Measurements from ENCODE around the gene CFAP97D2. TPM values are rescaled to one million over a fixed set of nuclear protein-coding genes. Genes with fewer than 3 reads are reported as not detected.
"Not testable (repeated sequence)": the region's sequence is repeated elsewhere in the genome, so short reads cannot be mapped to it uniquely, and the experiment has no call there.

Gene CFAP97D2
- total and polyA plus RNA-seq, 2 experiments from 2014 or later: not detected

DNA sequence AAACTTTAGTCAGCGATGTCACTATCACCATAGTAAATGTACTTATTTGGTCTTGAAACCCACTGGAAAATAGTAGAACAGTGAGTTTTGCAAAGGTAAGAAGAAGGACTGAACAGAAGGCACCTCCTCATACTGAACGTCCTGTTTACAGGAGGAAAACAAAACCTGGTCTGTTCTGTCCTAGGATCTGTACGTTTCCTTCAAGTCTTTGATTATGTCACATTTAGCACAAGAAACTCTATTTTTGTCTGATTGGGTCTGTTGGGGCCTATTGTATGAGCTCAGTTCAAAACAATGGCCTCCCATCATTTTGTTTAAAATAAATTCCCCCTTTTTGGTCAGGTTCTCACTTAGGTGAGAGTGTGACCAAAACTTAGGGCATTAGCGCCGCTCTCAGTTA lies 11.2 kb upstream of the CFAP97D2 start:
- Histone ChIP-seq H2AFZ (no peak overlapping the region), H3K79me2 (no peaks in the 10 kb centered on the region), H3K4me2 (no peak overlapping the region), H3K4me1 (ENCODE audit: insufficient read depth) (no peaks in the 10 kb centered on the region), H4K20me1 (ENCODE audit: insufficient read depth, poor library complexity, severe bottlenecking) (no peaks in the 10 kb centered on the region), H3K9me2 (replicated peaks; ENCODE audit: insufficient read depth) (no peaks in the 10 kb centered on the region), H3K27ac (no peak overlapping the region), H3K9me3 (ENCODE audit: low read depth) (no peaks in the 10 kb centered on the region), H3K36me3 (replicated peaks; ENCODE audit: insufficient read depth, low read depth) (no peaks in the 10 kb centered on the region), H3K27me3 (no peaks in the 10 kb centered on the region), H3K4me3 (no peak overlapping the region)
- no peak for DNase-seq (ENCODE audit: low spot score)
- TF ChIP-seq EZH2 (IDR thresholded peaks at IDR 0.05; ENCODE audit: borderline replicate concordance) (no peak), EZH2phosphoT487 (IDR thresholded peaks at IDR 0.05; ENCODE audit: low read depth, severe bottlenecking, unreplicated experiment) (no peak)
- TF ChIP-seq, protein P1, sequence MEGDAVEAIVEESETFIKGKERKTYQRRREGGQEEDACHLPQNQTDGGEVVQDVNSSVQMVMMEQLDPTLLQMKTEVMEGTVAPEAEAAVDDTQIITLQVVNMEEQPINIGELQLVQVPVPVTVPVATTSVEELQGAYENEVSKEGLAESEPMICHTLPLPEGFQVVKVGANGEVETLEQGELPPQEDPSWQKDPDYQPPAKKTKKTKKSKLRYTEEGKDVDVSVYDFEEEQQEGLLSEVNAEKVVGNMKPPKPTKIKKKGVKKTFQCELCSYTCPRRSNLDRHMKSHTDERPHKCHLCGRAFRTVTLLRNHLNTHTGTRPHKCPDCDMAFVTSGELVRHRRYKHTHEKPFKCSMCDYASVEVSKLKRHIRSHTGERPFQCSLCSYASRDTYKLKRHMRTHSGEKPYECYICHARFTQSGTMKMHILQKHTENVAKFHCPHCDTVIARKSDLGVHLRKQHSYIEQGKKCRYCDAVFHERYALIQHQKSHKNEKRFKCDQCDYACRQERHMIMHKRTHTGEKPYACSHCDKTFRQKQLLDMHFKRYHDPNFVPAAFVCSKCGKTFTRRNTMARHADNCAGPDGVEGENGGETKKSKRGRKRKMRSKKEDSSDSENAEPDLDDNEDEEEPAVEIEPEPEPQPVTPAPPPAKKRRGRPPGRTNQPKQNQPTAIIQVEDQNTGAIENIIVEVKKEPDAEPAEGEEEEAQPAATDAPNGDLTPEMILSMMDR (IDR thresholded peaks at IDR 0.05; ENCODE audit: poor library complexity): no peak
- WGBS (ENCODE audit: low lambda C conversion rate, missing lambda C conversion rate): 97% methylated on average over 5 of the region's 5 CpGs

GRCh38 chr13:114173272-114173671 lies 5.8 kb upstream of the CFAP97D2 start:
- Histone ChIP-seq H2AFZ (no peak overlapping the region), H3K79me2 (no peaks in the 10 kb centered on the region), H3K27ac (peak overlapping the region; percentile 29), H4K20me1 (ENCODE audit: insufficient read depth, poor library complexity, severe bottlenecking) (no peaks in the 10 kb centered on the region), H3K9me2 (replicated peaks; ENCODE audit: insufficient read depth) (no peaks in the 10 kb centered on the region), H3K9me3 (ENCODE audit: low read depth) (no peaks in the 10 kb centered on the region), H3K4me1 (ENCODE audit: insufficient read depth) (no peaks in the 10 kb centered on the region), H3K4me3 (no peak overlapping the region), H3K27me3 (no peaks in the 10 kb centered on the region), H3K4me2 (no peak overlapping the region), H3K36me3 (replicated peaks; ENCODE audit: insufficient read depth, low read depth) (no peaks in the 10 kb centered on the region)
- 89% methylated on average over 3 of the region's 3 CpGs for WGBS (ENCODE audit: low lambda C conversion rate, missing lambda C conversion rate)
- no peak for DNase-seq (ENCODE audit: low spot score)
- TF ChIP-seq EZH2phosphoT487 (IDR thresholded peaks at IDR 0.05; ENCODE audit: low read depth, severe bottlenecking, unreplicated experiment) (no peak), EZH2 (IDR thresholded peaks at IDR 0.05; ENCODE audit: borderline replicate concordance) (no peak)
- TF ChIP-seq, protein P1 (IDR thresholded peaks at IDR 0.05; ENCODE audit: poor library complexity): no peak

DNA sequence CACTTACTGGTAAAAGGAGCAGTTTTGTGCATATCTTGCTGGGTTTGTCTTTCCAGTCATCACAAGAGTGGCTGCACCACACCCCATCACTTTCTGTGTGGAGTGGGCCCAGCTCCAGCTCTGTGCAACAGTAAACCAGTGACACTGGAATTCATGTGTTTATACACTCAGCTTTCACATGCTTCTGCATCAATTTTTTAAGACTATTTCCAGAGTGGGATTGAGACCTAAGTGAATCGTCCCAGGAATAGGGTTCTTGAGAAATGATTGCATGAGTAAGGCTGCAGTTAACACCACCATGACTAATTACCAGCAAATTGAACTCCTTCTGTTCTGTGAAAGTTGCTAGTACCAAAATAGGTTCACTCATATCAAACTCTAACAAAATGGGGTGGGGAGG lies 5.3 kb upstream of the CFAP97D2 start:
- Histone ChIP-seq H3K27ac (peak overlapping the region; percentile 29), H2AFZ (no peak overlapping the region), H3K9me3 (ENCODE audit: low read depth) (no peaks in the 10 kb centered on the region), H3K9me2 (replicated peaks; ENCODE audit: insufficient read depth) (no peaks in the 10 kb centered on the region), H3K36me3 (replicated peaks; ENCODE audit: insufficient read depth, low read depth) (no peaks in the 10 kb centered on the region), H3K4me1 (ENCODE audit: insufficient read depth) (no peaks in the 10 kb centered on the region), H4K20me1 (ENCODE audit: insufficient read depth, poor library complexity, severe bottlenecking) (no peaks in the 10 kb centered on the region), H3K27me3 (no peaks in the 10 kb centered on the region), H3K4me3 (no peak overlapping the region), H3K79me2 (no peaks in the 10 kb centered on the region), H3K4me2 (peak overlapping the region; percentile 33)
- TF ChIP-seq, protein P1 (IDR thresholded peaks at IDR 0.05; ENCODE audit: poor library complexity): no peak
- TF ChIP-seq EZH2 (IDR thresholded peaks at IDR 0.05; ENCODE audit: borderline replicate concordance) (no peak), EZH2phosphoT487 (IDR thresholded peaks at IDR 0.05; ENCODE audit: low read depth, severe bottlenecking, unreplicated experiment) (no peak)
- DNase-seq (ENCODE audit: low spot score): no peak
- WGBS (ENCODE audit: low lambda C conversion rate, missing lambda C conversion rate): 64% methylated on average over 1 of the region's 1 CpG

- peak overlapping the region; percentile 29 for H3K27ac ChIP-seq
- 47% methylated on average over 3 of the region's 3 CpGs for WGBS (ENCODE audit: low lambda C conversion rate, missing lambda C conversion rate)
- H3K4me1 ChIP-seq (ENCODE audit: insufficient read depth): no peaks in the 10 kb centered on the region
- H4K20me1 ChIP-seq (ENCODE audit: insufficient read depth, poor library complexity, severe bottlenecking): no peaks in the 10 kb centered on the region
- no peaks in the 10 kb centered on the region for H3K36me3 ChIP-seq (replicated peaks; ENCODE audit: insufficient read depth, low read depth)
- H3K79me2 ChIP-seq: no peaks in the 10 kb centered on the region
- no peak for TF ChIP-seq EZH2 (IDR thresholded peaks at IDR 0.05; ENCODE audit: borderline replicate concordance)
- TF ChIP-seq, protein P1 (IDR thresholded peaks at IDR 0.05; ENCODE audit: poor library complexity): no peak
- TF ChIP-seq EZH2phosphoT487 (IDR thresholded peaks at IDR 0.05; ENCODE audit: low read depth, severe bottlenecking, unreplicated experiment): no peak
- peak overlapping the region; percentile 33 for H3K4me2 ChIP-seq
- DNase-seq (ENCODE audit: low spot score): no peak
- no peaks in the 10 kb centered on the region for H3K9me2 ChIP-seq (replicated peaks; ENCODE audit: insufficient read depth)
- H2AFZ ChIP-seq: no peak overlapping the region
- H3K4me3 ChIP-seq: no peak overlapping the region
- H3K27me3 ChIP-seq: no peaks in the 10 kb centered on the region
- H3K9me3 ChIP-seq (ENCODE audit: low read depth): no peaks in the 10 kb centered on the region
Observed at GRCh38 chr13:114174529-114174961, 4.5 kb upstream of the CFAP97D2 start.

DNA sequence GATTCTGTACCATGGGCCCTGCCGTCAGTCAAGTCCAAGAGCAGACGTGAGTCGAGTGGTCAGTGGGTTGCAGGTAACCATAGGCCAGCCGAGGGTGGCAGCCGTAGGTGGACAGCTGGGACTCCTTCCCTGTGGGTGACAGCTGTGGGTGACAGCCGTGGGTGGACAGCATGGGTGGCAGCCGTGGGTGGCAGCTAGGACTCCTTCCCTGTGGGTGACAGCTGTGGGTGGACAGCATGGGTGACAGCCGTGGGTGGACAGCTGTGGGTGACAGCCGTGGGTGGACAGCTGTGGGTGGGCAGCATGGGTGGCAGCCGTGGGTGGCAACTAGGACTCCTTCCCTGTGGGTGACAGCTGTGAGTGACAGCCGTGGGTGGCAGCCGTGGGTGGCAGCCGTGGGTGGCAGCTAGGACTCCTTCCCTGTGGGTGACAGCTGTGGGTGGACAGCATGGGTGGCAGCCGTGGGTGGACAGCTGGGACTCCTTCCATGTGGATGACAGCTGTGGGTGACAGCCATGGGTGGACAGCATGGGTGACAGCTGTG lies 2.6 kb upstream of the CFAP97D2 start:
- H3K79me2 ChIP-seq; H4K20me1 ChIP-seq (ENCODE audit: insufficient read depth, poor library complexity, severe bottlenecking); H3K36me3 ChIP-seq (replicated peaks; ENCODE audit: insufficient read depth, low read depth); H3K27ac ChIP-seq; H3K4me3 ChIP-seq; H3K9me3 ChIP-seq (ENCODE audit: low read depth); H3K4me2 ChIP-seq; H3K27me3 ChIP-seq; DNase-seq (ENCODE audit: low spot score); H2AFZ ChIP-seq; H3K9me2 ChIP-seq (replicated peaks; ENCODE audit: insufficient read depth); H3K4me1 ChIP-seq (ENCODE audit: insufficient read depth): not testable (repeated sequence)
- 87% methylated on average over 9 of the region's 14 CpGs for WGBS (ENCODE audit: low lambda C conversion rate, missing lambda C conversion rate)
